ENCODE measurements around the gene NSUN7.

The NSUN7 gene

DNA sequence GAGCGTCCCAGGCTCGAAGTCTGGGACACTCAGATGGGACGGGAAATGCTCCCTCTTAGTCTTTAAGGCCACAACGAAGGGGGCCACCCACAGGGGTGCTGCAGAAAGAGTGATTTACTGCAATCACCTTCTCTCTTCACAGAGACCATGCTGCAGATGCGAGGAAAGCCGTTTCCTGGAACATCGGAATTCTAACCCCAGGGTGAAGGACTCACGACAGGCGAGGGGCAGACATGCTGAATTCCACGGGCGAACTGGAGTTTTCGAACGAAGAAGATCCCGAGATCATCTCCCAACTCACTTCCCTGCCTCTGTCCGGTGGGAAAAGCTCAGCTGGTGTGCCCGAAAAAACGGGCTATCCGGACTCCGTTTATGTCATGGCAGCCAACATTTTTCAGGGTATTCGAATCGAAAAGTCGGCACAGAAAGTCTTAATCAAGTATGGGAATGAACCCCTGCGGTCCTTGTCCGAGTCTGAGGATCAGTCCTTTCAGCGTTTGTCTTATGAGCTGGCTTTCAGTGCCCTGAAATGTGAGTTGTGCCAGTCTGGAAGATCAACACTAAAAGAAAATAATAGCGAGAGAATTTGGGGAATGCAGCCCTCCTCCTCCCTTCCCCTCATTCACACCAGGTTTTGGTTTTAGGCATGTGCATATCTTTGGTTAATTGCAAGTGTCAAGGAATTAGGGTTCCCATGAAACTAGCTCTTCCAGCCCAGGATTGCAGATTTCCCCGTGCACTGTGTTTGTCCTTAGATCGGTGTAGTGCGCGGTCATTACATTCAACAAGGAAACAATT is 905 bp downstream of the NSUN7 start:
- peak; percentile 31 for DNase-seq (ENCODE audit: low read depth)
- TF ChIP-seq, protein P1, sequence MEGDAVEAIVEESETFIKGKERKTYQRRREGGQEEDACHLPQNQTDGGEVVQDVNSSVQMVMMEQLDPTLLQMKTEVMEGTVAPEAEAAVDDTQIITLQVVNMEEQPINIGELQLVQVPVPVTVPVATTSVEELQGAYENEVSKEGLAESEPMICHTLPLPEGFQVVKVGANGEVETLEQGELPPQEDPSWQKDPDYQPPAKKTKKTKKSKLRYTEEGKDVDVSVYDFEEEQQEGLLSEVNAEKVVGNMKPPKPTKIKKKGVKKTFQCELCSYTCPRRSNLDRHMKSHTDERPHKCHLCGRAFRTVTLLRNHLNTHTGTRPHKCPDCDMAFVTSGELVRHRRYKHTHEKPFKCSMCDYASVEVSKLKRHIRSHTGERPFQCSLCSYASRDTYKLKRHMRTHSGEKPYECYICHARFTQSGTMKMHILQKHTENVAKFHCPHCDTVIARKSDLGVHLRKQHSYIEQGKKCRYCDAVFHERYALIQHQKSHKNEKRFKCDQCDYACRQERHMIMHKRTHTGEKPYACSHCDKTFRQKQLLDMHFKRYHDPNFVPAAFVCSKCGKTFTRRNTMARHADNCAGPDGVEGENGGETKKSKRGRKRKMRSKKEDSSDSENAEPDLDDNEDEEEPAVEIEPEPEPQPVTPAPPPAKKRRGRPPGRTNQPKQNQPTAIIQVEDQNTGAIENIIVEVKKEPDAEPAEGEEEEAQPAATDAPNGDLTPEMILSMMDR (conservative IDR thresholded peaks at IDR 0.05; ENCODE audit: low read length): no peak
- peak overlapping the region; percentile 54 for H3K4me3 ChIP-seq (ENCODE audit: low read length)

DNA sequence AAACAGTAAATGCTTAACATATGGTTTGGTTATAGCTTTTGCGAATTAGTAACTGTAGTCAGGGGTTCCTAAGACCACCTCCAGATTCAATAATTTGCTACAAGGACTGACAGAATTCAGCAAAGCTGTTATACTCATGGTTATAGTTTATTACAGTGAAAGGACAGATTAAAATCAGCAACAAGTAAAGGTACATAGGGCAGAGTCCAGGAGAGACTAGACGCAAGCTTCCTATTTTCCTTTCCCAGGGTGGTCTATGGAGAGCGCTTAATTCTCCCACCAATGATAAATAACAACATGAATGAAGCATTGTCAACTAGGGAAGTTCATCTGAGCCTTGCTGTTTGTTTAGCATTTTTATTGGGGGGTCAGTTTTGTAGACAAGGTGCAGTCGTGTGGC is 5.9 kb downstream of the NSUN7 start:
- H3K4me3 ChIP-seq (ENCODE audit: low read length): no peak overlapping the region
- TF ChIP-seq, protein P1 (conservative IDR thresholded peaks at IDR 0.05; ENCODE audit: low read length): no peak
- no peak for DNase-seq (ENCODE audit: low read depth)

DNA sequence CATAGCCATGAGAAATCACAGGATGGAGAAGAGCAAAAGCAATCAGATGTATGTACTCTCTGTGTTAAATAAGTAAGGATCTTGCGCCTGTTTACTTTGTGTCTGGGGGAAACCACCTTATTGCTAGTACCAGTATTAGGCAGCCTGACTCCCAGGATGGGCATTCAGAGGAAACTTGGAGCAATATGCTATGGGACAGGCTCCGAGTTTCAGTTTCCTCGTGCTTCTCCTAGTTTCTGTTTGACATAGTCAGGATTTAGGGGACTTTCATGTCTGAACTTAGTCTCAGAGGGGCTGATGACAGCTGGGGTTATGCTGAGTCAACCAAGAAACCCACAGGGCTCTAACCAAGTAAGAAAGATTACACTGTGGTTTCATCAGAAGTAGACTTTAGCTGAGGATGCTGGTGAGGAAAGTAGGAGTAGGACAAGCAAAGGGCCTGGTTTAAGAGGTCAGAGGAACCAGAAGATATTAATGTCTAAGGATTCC is 13.5 kb downstream of the NSUN7 start:
- H3K4me3 ChIP-seq (ENCODE audit: low read length): no peak overlapping the region
- TF ChIP-seq, protein P1 (conservative IDR thresholded peaks at IDR 0.05; ENCODE audit: low read length): no peak
- peak; percentile 88 for DNase-seq (ENCODE audit: low read depth)

DNA sequence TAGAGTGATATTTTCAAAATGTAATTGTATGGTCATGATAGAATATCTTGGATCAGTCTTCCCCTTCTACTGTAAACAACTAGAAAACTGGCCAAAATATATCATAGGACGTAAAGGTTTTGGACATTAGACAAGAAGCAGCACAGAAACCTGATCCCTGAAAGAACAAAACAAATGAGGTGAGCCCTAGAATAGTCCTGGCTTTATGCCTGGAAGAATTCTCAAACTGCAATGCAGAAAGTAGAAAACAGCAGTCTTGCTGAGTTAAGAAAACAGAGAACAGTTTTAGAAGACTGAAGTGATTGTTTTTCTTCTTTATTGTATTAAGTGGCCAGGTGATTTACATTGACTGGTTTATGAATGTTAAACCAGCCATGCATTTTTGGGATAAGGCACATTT is 19.5 kb downstream of the NSUN7 start:
- TF ChIP-seq, protein P1 (conservative IDR thresholded peaks at IDR 0.05; ENCODE audit: low read length): no peak
- DNase-seq (ENCODE audit: low read depth): no peak
- H3K4me3 ChIP-seq (ENCODE audit: low read length): no peak overlapping the region

DNA sequence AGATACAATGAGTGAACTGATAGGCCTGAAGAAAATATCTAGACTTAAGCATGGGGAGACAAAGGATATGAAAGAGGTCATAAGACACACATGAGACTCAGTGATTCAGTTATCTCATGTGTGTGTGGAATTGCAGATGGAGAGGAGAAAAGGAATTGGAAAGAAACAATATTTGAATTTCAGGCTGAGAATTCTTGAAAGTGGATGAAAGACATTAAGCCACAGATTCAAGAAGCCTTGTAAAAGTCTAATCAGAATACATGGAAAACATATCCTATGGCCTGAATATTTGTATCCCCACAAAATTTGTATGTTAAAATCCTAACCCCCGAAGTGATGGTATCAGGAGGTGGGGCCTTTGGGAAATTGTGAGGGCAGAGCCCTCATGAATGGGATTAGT is 28.3 kb downstream of the NSUN7 start:
- TF ChIP-seq, protein P1 (conservative IDR thresholded peaks at IDR 0.05; ENCODE audit: low read length): no peak
- H3K4me3 ChIP-seq (ENCODE audit: low read length): no peak overlapping the region
- no peak for DNase-seq (ENCODE audit: low read depth)

DNA sequence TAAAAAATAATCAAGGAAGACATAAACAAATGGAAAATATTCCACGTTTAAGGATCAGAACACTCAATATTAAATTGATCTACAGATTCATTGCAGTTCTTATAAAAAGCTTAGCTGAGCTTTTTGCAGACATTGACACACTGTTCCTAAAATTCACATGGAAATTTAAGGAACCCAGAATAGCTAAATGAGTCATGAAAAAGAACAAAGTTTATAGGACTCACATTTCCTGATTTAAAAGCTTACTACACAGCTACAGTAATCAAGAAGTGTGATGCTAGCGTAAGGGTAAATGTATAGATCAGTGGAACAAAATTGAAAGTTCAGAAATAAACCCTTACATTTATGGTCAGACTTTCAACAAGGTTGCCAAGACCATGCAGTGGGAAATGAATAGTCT is 33.1 kb downstream of the NSUN7 start:
- TF ChIP-seq, protein P1 (conservative IDR thresholded peaks at IDR 0.05; ENCODE audit: low read length): no peak
- no peak overlapping the region for H3K4me3 ChIP-seq (ENCODE audit: low read length)
- no peak for DNase-seq (ENCODE audit: low read depth)

DNA sequence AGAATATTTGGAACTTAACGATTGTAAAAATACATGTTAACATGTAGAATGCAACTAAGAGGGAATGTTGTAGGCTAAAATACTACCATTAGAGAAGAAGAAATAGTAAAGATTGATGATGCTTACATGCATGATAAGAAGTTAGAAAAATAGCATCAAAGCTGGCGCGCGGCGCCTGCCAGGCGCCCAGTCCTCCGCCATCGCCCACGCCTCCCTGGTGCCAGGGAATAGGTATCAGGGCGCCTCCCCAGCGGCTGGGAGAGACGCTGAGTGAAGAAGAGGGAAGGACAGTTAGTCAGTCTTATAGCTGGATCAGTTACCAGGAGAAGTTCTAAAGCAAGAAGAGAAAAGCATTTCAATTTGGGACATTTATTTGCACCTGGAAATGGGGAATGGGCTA is 36.0 kb downstream of the NSUN7 start:
- H3K4me3 ChIP-seq (ENCODE audit: low read length): no peak overlapping the region
- TF ChIP-seq, protein P1 (conservative IDR thresholded peaks at IDR 0.05; ENCODE audit: low read length): no peak
- no peak for DNase-seq (ENCODE audit: low read depth)
